Activated naive CD4-positive, alpha-beta T cell (primary cell): ENCODE results near the gene DHX38.

Experiments
- DNase-seq, 4 experiments: peaks; one replicate each; lab custom pipeline; 2025; lab: John Stamatoyannopoulos, UW

The DHX38 gene

DNA sequence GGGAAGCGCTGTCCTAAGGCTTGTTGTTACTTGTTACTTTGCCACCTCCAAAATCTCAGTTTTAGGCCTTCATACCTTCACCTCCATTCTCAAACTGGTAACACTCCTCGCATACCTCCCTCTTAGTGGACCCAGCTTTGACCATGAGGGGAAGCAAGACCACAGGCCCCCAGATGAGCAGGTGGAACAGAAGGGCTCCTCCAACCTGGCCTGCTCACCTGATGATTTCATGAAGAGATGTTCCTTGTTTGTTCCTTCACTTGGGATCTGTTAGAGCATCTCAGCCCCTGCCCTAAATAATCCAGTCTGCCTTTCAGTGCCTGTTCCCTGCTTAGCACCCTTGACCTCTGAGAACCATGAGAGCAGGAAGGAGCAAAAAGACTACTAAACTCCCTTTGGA lies 28.7 kb downstream of the DHX38 start:
- no peak for DNase-seq

DNA sequence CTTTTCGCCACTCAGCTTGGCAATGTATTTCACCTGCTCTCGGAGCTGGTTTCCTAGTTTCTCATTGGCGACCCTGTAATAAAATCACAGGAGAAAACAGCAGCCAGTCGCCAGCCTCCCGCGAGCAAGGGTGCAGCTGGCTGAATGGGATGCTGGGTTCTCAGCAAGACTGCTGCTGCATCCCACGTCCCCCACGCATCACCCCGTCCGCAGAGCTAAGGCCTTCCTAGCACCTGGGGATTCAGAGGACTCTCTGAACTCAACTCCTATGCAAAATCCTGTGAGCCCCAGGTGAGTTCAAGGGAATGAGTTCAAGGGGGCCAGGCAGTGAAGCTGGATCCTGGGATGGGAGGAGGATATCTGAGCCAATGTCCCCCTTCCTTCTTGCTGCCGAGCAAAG lies 29.3 kb downstream of the DHX38 start:
- no peak for DNase-seq

- no peak for DNase-seq
Measured at GRCh38 chr16:72123426-72123825, 29.8 kb downstream of the DHX38 start.

DNA sequence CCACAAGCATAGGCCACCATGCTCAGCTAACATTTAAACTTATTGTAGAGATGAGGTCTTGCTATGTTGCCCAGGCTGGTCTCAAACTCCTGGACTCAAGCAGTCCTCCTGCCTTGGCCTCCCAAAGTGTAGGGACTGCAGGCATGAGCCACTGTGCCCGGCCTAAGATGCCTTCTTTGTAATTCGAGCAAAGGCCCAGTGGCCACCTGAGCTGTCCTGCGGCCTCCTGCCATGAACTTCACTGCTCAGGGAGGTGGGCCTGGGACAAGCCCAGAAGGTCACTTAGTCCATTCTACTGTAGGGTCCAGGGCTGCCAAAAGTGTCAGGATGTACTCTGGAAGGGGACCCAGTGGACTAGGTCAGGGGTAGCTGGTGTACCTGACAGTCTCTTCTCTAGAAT lies 30.5 kb downstream of the DHX38 start:
- no peak for DNase-seq

GRCh38 chr16:72124761-72125634 lies 31.4 kb downstream of the DHX38 start:
- peak; percentile 9 to 49 (median 24) for DNase-seq

DNA sequence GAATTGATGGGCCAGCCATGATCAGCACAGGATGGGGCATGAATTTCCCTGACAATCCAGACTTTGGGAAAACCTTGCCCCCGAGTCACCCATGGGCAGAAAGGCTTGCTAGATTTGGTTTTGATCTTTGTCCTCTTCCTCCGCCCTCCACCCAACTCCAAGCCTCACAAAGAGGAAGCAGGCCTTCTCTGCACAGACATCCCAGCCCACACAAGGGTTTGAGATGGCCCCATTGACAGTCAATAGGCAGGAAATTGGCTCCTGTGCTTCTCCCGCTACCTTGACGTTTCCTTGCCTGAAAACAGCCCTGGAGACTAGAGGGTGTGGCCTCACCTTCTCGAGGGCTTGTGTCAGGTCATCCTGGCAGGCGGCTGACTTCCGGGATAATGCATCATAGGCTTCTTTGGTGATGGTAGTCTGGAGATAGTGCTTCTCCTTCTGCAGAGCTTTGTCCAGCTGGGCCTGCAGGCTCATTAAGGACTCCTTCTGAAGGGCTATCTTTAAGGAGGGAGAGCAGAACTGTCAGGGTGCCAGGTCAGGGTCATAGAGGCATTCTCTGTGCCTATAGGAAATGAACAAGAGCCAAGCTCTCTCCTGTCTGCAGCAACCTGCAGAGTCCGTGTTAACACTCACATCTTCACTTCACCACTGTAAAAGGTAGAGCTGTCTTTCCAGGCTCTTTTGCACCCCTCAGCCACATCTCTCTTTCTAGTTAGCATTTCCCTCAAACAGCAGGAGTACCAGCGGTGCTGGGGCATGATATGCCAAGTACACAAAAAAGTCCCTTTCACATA lies 32.2 kb downstream of the DHX38 start:
- DNase-seq, result no peak

GRCh38 chr16:72126429-72126765 lies 32.8 kb downstream of the DHX38 start:
- no peak for DNase-seq

DNA sequence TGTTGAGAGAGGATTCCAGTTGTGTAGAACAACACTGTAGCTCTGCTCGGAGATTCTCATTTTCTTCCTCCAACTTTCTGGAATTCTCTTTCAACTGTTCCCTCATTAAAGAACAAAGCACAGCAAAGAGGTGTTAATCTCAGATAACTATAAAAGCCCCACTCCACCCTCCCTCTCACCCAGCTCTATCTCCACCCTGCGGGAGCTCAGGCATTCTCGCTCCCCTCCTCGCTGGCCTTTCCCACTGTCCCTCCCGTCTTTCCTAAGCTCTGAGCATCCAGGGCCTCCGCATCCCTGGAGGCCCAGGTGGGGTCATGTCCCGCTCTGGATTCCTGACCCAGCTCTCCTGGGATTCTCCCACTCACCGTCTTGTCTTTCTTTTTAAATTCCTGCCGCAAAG lies 35.1 kb downstream of the DHX38 start:
- no peak for DNase-seq

- no peak for DNase-seq
Measured at GRCh38 chr16:72129976-72130656, 36.5 kb downstream of the DHX38 start.

DNA sequence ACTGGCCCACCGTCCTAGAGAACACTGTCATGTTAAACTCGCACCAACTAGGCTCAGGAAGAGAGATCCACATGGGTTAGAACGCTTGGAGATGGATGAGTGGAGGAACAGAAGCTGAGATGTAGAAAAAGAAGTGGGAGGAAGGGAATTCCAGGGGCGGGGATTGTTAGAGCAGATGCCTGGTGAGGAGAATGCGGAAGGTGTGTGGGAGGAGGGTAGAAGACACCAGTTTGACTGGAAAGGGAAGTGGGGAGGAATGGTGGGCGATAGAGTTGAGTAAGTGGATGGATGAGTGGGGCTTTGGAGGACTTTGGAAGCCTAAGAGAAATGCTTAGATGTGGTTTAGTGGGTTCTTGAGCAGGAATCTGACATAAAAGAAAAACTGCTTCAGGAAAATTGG lies 37.4 kb downstream of the DHX38 start:
- no peak for DNase-seq

DNA sequence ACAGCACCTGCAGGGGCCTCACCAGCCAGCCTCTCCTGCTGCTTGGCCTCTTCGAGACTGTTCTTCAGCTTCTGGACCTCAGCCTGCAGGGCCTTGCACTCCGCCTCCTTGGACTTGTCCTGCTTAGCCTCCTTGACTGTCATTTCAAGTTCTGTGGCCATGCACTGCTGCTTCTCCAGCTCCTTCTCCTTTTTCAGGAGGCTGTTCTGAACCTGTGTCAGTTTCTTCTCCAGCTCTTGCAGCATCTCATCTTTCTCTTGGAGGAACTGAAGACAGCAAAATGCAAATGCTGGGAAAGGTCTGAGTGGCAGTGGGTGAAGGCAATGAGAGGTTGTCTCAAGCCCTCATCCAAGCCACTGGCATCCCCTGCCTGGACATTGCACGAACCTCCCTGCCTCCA lies 39.1 kb downstream of the DHX38 start:
- DNase-seq, result no peak

DNA sequence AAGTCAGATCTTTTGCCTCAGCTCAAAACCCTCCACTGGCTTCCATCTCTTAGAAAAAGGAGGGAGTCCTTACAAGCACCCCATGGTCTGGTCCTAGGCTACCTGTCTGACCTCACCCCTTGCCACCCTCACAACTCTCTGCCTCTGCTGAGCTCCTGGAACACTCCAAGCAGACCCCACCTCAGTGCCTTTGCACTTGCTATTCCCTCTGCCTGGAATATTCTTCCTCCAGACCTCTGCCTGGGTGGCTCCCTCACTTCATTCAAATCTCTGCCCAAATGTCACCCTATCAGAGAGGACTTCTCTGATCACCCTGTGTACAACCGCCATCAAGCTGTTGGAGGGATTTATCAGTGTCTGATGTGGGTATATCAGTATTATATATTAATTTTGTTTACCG lies 40.9 kb downstream of the DHX38 start:
- DNase-seq, result no peak

DNA sequence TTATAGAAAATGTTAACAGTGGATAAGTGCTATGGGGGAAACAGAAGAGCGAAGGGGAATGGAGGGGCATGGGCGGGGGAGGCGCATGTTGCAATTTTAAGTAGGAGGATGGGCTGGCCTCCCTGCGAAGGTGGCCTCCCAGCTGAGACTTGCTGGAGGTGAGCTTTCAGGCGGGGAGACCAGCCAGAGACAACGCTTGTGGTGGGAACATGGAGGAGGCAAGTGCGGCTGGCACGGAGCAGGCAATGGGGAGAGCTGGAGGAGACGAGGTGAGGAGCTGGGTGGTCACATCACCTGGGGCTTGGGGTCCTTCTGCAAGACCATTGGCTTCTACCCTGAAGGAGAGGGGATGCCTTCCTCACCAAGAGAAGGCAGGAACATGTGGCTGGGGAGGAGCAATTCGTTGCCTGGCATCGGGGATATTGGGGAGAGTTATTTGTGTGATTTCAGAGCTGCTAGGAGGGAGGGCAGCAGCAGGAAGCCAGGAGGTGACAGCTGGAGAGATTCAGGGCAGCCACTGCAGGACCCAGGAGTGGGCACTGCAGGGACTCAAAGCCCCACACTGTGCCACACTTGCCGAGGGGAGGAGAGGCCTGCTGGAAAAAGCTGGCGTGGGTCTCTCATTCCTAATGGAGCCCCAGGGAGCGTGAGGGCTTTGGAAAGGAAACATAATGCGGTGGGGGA lies 43.9 kb downstream of the DHX38 start:
- DNase-seq, result no peak

DNA sequence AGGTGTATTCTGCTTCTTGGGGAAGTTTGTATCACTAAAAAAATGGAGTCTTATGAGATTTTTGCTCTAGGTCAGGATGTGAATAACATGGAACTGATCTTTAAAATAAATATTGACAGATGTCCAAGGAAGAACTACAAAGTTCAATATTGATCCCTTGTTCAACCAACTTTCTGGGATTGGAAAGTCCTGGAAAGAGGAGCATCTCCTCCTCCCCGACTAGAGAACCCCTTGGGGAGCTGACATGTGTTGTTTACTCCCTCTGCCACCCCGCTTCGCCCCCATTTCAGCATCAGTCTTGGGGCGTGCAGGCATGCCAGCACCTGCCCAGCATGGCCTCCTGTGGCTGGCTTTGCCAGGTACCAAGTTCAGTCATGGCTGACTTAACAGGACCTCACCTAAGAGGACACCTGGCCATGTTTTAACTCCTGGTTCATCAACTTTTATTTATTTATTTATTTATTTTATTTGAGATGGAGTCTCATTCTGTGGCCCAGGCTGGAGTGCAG lies 44.5 kb downstream of the DHX38 start:
- no peak for DNase-seq

GRCh38 chr16:72139908-72140307 lies 46.3 kb downstream of the DHX38 start:
- DNase-seq, result no peak

- no peak for DNase-seq
Measured at GRCh38 chr16:72142476-72142875, 48.8 kb downstream of the DHX38 start.

DNA sequence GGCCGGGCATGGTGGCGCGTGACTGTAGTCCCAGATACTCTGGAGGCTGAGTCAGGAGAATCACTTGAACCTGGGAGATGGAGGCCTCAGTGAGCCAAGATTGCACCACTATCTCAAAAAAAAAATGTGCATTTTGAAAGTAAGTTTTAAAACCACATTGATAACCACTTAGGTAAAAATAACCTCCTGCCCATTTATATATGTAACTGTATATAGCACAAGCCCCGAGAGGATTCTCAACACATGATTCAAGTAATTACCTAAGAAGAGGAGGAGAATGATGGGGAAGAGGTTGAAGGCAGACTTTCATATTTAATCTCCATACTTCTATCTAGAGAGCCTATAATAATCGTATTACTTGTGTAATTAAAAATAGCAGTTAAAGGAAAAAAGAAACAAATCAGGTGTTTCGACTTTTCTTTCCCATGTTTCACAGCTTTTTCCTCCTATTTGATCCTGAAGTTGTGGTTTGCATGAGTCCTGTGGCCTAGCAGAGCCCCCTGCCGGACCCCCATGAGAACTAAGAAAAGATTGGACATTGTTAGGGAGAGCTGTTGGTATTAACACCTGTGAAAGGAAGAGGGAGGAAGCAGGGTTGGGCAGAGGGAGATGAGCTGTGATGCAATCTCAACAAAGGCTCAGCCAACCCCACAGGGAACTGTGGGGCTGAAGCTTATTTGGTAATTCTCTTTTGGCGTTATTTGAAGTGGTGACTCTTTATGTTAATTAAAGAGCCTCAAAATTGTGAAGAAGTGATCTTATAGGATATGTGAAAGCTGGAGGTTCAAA lies 56.2 kb downstream of the DHX38 start:
- DNase-seq, result no peak

DNA sequence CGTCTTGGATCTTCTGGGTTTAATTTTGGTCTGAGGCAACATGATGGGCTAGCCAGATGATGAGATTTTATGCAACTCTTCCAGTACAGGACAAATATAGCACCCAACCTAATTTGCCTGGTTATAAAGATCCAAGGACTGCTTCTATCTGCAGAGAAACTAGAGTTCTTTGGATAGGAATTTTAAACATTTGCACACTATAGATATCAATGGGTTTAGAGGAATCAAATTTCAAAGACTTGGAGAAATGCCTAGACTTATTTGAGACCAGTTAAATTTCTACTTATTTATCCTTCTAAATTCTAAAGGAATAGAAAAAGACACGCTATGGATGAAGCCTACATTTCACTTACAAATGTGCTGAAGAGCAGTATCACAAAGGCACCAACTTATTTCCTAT lies 65.7 kb downstream of the DHX38 start:
- DNase-seq, result no peak

DNA sequence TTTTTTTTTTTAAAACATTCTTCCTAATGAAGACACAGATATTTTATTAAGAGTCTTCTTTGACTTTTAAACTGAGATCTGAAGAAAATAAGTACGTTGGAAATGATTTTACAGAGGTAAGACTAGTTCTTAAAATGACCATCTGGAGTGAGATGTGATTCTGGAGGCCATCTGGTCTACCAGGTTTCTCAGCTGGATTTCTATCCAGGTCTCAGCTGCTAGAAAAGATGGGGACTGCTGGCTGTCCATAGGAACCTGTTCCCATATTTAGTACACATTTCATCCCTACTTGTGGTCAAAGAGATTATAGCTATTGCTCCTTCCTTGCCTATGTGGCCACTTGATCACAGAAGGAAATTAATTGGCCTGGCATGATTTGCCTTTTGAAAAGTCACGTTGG lies 66.2 kb downstream of the DHX38 start:
- no peak for DNase-seq

DNA sequence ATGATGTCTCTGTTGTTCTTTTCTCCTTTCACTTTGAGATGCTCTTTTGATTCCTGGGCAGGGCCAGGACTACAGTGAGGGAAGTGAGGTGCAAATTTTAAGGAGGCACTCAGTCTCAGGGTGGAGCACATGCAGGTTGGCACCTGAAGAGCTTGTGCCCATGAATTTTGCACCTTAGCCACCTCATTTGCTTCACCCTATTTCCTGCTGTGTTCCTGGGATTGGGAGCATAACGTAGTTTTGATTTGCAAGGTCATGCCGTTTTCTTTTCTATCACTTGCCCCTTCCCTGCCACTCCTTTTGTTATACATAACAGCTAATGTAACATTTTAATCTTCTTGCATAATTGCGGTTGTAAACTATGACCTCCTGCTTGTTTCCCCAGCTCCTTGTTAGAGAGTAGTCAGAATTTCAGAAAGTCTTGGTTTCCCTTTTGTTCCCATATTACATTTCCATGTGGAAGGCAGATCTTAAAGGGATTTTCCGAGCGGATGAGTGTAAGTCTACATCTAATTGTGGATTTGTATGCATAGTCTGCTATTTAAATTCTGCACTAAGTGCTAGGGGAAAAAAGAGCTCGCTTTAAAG lies 68.6 kb downstream of the DHX38 start:
- DNase-seq, result no peak
